ENCODE results near the gene ZNF346. TPM values are rescaled to one million over a fixed set of nuclear protein-coding genes. Genes with fewer than 3 reads are reported as not detected.
A peak's percentile ranks its signal among the peaks of the same experiment; 100 is the strongest.

Gene ZNF346
- total RNA-seq, 1 donor from 2014 or later = 34.5 TPM

GRCh38 chr5:177070536-177071191 lies 48.2 kb downstream of the ZNF346 start:
- no peak for DNase-seq

GRCh38 chr5:177071666-177072385 lies 49.3 kb downstream of the ZNF346 start:
- peak; percentile 50 for DNase-seq

GRCh38 chr5:177077335-177077734 lies 54.8 kb downstream of the ZNF346 start:
- no peak for DNase-seq

GRCh38 chr5:177079606-177080005 lies 57.1 kb downstream of the ZNF346 start:
- no peak for DNase-seq

- DNase-seq = no peak
These were observed 57.8 kb downstream of the ZNF346 start for GRCh38 chr5:177080265-177080664.

- DNase-seq = no peak
These were observed 59.4 kb downstream of the ZNF346 start for GRCh38 chr5:177081859-177082258.

GRCh38 chr5:177083357-177083756 lies 60.9 kb downstream of the ZNF346 start:
- DNase-seq = no peak

GRCh38 chr5:177084175-177084574 lies 61.7 kb downstream of the ZNF346 start:
- DNase-seq = no peak

- DNase-seq = no peak
These were observed 63.6 kb downstream of the ZNF346 start for GRCh38 chr5:177085985-177086653.

- no peak for DNase-seq
These were observed 64.3 kb downstream of the ZNF346 start, which contains the start of gene FGFR4 for GRCh38 chr5:177086654-177087397. TSS of gene FGFR4 (plus strand) at chr5:177086915. CDS start at chr5:177089603, 2,688 bp downstream.

- no peak for DNase-seq
These were observed 65.0 kb downstream of the ZNF346 start for GRCh38 chr5:177087398-177088005.

- DNase-seq = no peak
These were observed 66.6 kb downstream of the ZNF346 start for GRCh38 chr5:177089127-177089526.

GRCh38 chr5:177089825-177090641 lies 67.5 kb downstream of the ZNF346 start:
- DNase-seq = no peak

- DNase-seq = no peak
These were observed 68.3 kb downstream of the ZNF346 start for GRCh38 chr5:177090813-177091212.

- DNase-seq = no peak
These were observed 68.7 kb downstream of the ZNF346 start for GRCh38 chr5:177091232-177091631.

GRCh38 chr5:177092178-177093081 lies 69.9 kb downstream of the ZNF346 start:
- DNase-seq = no peak

- no peak for DNase-seq
These were observed 70.7 kb downstream of the ZNF346 start for GRCh38 chr5:177093082-177093712.

- no peak for DNase-seq
These were observed 71.3 kb downstream of the ZNF346 start for GRCh38 chr5:177093803-177094202.

- no peak for DNase-seq
These were observed 72.0 kb downstream of the ZNF346 start for GRCh38 chr5:177094224-177095087.
